Stimulated activated CD4-positive, alpha-beta T cell treated with anti-CD3 and anti-CD28 coated beads, TNF-alpha, amount 100 ng/mL, for 4 hours (primary cell): Measurements from ENCODE around the gene SYNE1.
"Not testable (repeated sequence)": the region's sequence is repeated elsewhere in the genome, so short reads cannot be mapped to it uniquely, and the experiment has no call there.

Experiments
- DNase-seq, 3 experiments: peaks; one replicate each; pipeline ENCODE4 v3.0.0-alpha.2; 2020; ENCODE audit warnings: low read depth in 3 of 3

SYNE1 gene

GRCh38 chr6:152143359-152143758 is 493.8 kb downstream of the SYNE1 start:
- DNase-seq = no peak

- DNase-seq = no peak
Measured at GRCh38 chr6:152142105-152142504, 495.1 kb downstream of the SYNE1 start.

GRCh38 chr6:152138344-152138743 is 498.8 kb downstream of the SYNE1 start:
- DNase-seq = not testable (repeated sequence)

GRCh38 chr6:152136449-152136825 is 500.7 kb downstream of the SYNE1 start:
- no peak for DNase-seq

- no peak for DNase-seq
Measured at GRCh38 chr6:152135755-152136448, 501.3 kb downstream of the SYNE1 start.

- DNase-seq = no peak
Measured at GRCh38 chr6:152130441-152130840, 506.7 kb downstream of the SYNE1 start.

GRCh38 chr6:152129691-152130151 is 507.4 kb downstream of the SYNE1 start:
- DNase-seq = no peak

GRCh38 chr6:152127432-152128165 is 509.6 kb downstream of the SYNE1 start:
- DNase-seq = no peak

- DNase-seq = no peak
Measured at GRCh38 chr6:152124429-152125074, 512.6 kb downstream of the SYNE1 start.

- DNase-seq = no peak
Measured at GRCh38 chr6:152123076-152123475, 514.1 kb downstream of the SYNE1 start.

- no peak for DNase-seq
Measured at GRCh38 chr6:152122434-152122833, 514.7 kb downstream of the SYNE1 start.

- DNase-seq = no peak
Measured at GRCh38 chr6:152121910-152122309, 515.3 kb downstream of the SYNE1 start.

- no peak for DNase-seq
Measured at GRCh38 chr6:152119831-152120230, 517.3 kb downstream of the SYNE1 start.

GRCh38 chr6:152118678-152119077 is 518.5 kb downstream of the SYNE1 start:
- no peak for DNase-seq

- DNase-seq = no peak
Measured at GRCh38 chr6:152118224-152118623, 518.9 kb downstream of the SYNE1 start.

- no peak for DNase-seq
Measured at GRCh38 chr6:152117156-152118133, 519.7 kb downstream of the SYNE1 start.

- DNase-seq = no peak
Measured at GRCh38 chr6:152112491-152113261, 524.5 kb downstream of the SYNE1 start.

- no peak for DNase-seq
Measured at GRCh38 chr6:152110886-152111820, 526.0 kb downstream of the SYNE1 start.

- DNase-seq = no peak
Measured at GRCh38 chr6:152107973-152108372, 529.2 kb downstream of the SYNE1 start.

GRCh38 chr6:152100183-152100618 is 537.0 kb downstream of the SYNE1 start:
- no peak for DNase-seq
